PC-9 (cell line): ENCODE measurements around the gene ARHGEF37. TPM values are rescaled to one million over a fixed set of nuclear protein-coding genes. Genes with fewer than 3 reads are reported as not detected.

Experiments used
- BruUV-seq: library from RNA; stranded (reverse); fragments of 400-500 nt; replicated peaks from 2 replicates; lab custom pipeline; 2021; lab: Mats Ljungman, UMichigan
- CTCF ChIA-PET: fragments of 300-600 bp; sonication (Branson Sonifier 250); formaldehyde crosslinking; loops from one replicate; lab custom pipeline; 2022; ENCODE audit warnings: antibody characterized with exemption; lab: Charles Lee
- POLR2A ChIA-PET: fragments of 300-600 bp; sonication (Branson Sonifier 250); formaldehyde crosslinking; loops from one replicate; lab custom pipeline; 2022; ENCODE audit warnings: antibody characterized with exemption; ENCODE audit not compliant: unreplicated experiment; lab: Charles Lee
- DNase-seq, 2 experiments: peaks; one replicate each; pipeline versions ENCODE4 v3.0.0 to v3.0.0-alpha.2; 2015 to 2022; ENCODE audit warnings: mixed read lengths in 1 of 2
- H2AFZ ChIP-seq: fragments of 200-600 bp; sonication (generic); 2 replicates; pipeline ENCODE4 v1.8.1; 2017; ENCODE audit warnings: antibody characterized with exemption
- H3F3A ChIP-seq: fragments of 200-600 bp; sonication (generic); 2 replicates; pipeline ENCODE4 v1.8.1; 2017; ENCODE audit warnings: antibody characterized with exemption, mild to moderate bottlenecking, low read depth; ENCODE audit not compliant: insufficient read depth
- H3K27ac ChIP-seq: fragments of 200-600 bp; sonication (generic); 2 replicates; pipeline ENCODE4 v1.6.1; 2016; ENCODE audit warnings: mixed run types
- H3K27me3 ChIP-seq: fragments of 200-600 bp; sonication (generic); 2 replicates; pipeline ENCODE4 v1.6.1; 2016; ENCODE audit warnings: low read depth, mixed run types; ENCODE audit not compliant: insufficient read depth
- H3K36me3 ChIP-seq: fragments of 200-600 bp; sonication (generic); 2 replicates; pipeline ENCODE4 v1.6.1; 2016; ENCODE audit warnings: low read depth, mixed run types
- H3K4me1 ChIP-seq: fragments of 200-600 bp; sonication (generic); replicated peaks from 2 replicates; pipeline ENCODE4 v1.6.1; 2016; ENCODE audit warnings: mixed run types; ENCODE audit not compliant: insufficient read depth
- H3K4me2 ChIP-seq: fragments of 200-600 bp; sonication (generic); 2 replicates; pipeline ENCODE4 v1.6.1; 2017; ENCODE audit warnings: mixed run types
- H3K4me3 ChIP-seq: fragments of 200-600 bp; sonication (generic); 2 replicates; pipeline ENCODE4 v1.6.1; 2016; ENCODE audit warnings: mixed run types
- H3K79me2 ChIP-seq: fragments of 200-600 bp; sonication (generic); 2 replicates; pipeline ENCODE4 v1.6.1; 2017; ENCODE audit warnings: low read depth, mixed run types
- H3K9me2 ChIP-seq: fragments of 200-600 bp; sonication (generic); 2 replicates; pipeline ENCODE4 v1.8.1; 2017; ENCODE audit warnings: mild to moderate bottlenecking; ENCODE audit not compliant: insufficient read depth
- H3K9me3 ChIP-seq: fragments of 200-600 bp; sonication (generic); 2 replicates; pipeline ENCODE4 v1.8.1; 2016; ENCODE audit warnings: low read depth; ENCODE audit not compliant: insufficient read depth
- H4K20me1 ChIP-seq: fragments of 200-600 bp; sonication (generic); 2 replicates; pipeline ENCODE4 v1.8.1; 2017; ENCODE audit not compliant: insufficient read depth
- EZH2 ChIP-seq: fragments of 200-600 bp; sonication (generic); IDR thresholded peaks from 2 replicates; pipeline ENCODE4 v1.8.0; 2017; ENCODE audit warnings: antibody characterized with exemption, low read depth
- intact Hi-C: fragments of 100-400 bp; cut with micrococcal nuclease; formaldehyde crosslinking; loops from one replicate; pipeline ENCODE4 v1.10.0; 2022; ENCODE audit not compliant: unreplicated experiment
- total RNA-seq: library from RNA; stranded (reverse); gene quantifications from 2 replicates; pipeline ENCODE4 v1.2.3, GENCODE V29; 2021
- TF ChIP-seq, protein P1 (sequence below): fragments of 200-600 bp; sonication (generic); conservative IDR thresholded peaks from 2 replicates; pipeline ENCODE4 v1.6.1; 2017; ENCODE audit warnings: mixed run types, antibody characterized with exemption, mild to moderate bottlenecking, moderate library complexity

The ARHGEF37 gene
- total RNA-seq, 1 experiment from 2014 or later: 5.5 TPM

DNA sequence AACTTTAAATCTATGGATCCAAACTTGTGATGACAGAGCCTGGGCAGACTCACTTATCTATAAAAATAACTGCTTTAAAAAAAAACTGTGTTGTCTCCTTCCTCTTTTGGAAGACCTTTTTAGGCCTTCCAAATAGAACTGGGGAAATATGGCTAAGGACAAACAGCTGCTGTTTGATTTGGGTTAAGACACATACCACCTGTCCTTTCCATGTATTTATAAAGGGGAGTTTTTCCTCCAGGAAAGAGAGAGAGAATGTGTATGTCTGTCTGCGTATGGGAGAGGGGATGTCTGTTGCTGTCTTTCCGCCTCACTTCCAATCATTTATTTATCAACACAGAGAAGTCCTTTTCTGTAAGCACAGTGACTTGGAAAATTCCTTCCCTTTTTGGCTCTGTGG is 2.8 kb downstream of the ARHGEF37 start:
- Histone ChIP-seq H3K79me2 (no peaks in the 10 kb centered on the region), H3K27ac (no peak overlapping the region), H3K4me2 (no peak overlapping the region), H3K4me1 (peaks cover 32% of the 10 kb centered on the region), H3K4me3 (no peak overlapping the region), H3K9me2 (no peaks in the 10 kb centered on the region), H3K36me3 (no peaks in the 10 kb centered on the region), H3F3A (peaks cover 23% of the 10 kb centered on the region), H2AFZ (no peak overlapping the region), H4K20me1 (no peaks in the 10 kb centered on the region), H3K27me3 (no peaks in the 10 kb centered on the region), H3K9me3 (peaks cover 6% of the 10 kb centered on the region; the same call in 1 of the 2 replicates)
- DNase-seq: no peak
- CTCF ChIA-PET: no interaction called here
- TF ChIP-seq, protein P1, sequence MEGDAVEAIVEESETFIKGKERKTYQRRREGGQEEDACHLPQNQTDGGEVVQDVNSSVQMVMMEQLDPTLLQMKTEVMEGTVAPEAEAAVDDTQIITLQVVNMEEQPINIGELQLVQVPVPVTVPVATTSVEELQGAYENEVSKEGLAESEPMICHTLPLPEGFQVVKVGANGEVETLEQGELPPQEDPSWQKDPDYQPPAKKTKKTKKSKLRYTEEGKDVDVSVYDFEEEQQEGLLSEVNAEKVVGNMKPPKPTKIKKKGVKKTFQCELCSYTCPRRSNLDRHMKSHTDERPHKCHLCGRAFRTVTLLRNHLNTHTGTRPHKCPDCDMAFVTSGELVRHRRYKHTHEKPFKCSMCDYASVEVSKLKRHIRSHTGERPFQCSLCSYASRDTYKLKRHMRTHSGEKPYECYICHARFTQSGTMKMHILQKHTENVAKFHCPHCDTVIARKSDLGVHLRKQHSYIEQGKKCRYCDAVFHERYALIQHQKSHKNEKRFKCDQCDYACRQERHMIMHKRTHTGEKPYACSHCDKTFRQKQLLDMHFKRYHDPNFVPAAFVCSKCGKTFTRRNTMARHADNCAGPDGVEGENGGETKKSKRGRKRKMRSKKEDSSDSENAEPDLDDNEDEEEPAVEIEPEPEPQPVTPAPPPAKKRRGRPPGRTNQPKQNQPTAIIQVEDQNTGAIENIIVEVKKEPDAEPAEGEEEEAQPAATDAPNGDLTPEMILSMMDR: no peak
- no peak for TF ChIP-seq EZH2
- intact Hi-C loops: no loop called here
- POLR2A ChIA-PET: no interaction called here
- no TSS peak for BruUV-seq

DNA sequence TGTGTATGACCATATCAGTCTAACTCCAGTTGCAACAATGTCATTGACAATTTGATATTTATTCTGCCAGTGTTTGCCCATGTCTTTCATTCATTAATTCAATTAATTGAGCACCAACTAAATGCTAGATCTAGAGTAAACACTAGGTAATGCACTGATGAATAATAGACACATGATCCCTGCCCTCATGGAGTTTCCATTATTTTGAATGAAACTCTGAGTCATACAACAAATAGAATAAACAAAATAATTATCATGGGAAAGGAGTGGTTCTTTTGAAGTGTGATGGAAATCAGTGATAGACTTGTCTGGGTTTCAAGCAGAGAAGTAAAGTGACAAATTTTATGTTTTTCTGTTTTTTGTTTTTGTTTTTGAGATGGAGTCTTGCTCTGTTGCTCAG is 4.6 kb downstream of the ARHGEF37 start:
- Histone ChIP-seq H3F3A (peaks cover 22% of the 10 kb centered on the region), H3K9me3 (peaks cover 6% of the 10 kb centered on the region; the same call in 1 of the 2 replicates), H3K4me2 (no peak overlapping the region), H3K4me1 (peaks cover 27% of the 10 kb centered on the region), H3K9me2 (no peaks in the 10 kb centered on the region), H3K27ac (no peak overlapping the region), H3K4me3 (no peak overlapping the region), H3K79me2 (no peaks in the 10 kb centered on the region), H2AFZ (no peak overlapping the region), H3K36me3 (no peaks in the 10 kb centered on the region), H4K20me1 (no peaks in the 10 kb centered on the region), H3K27me3 (no peaks in the 10 kb centered on the region)
- CTCF ChIA-PET: no interaction called here
- POLR2A ChIA-PET: no interaction called here
- BruUV-seq: no TSS peak
- DNase-seq: no peak
- intact Hi-C loops: no loop called here
- no peak for TF ChIP-seq EZH2
- TF ChIP-seq, protein P1: no peak

DNA sequence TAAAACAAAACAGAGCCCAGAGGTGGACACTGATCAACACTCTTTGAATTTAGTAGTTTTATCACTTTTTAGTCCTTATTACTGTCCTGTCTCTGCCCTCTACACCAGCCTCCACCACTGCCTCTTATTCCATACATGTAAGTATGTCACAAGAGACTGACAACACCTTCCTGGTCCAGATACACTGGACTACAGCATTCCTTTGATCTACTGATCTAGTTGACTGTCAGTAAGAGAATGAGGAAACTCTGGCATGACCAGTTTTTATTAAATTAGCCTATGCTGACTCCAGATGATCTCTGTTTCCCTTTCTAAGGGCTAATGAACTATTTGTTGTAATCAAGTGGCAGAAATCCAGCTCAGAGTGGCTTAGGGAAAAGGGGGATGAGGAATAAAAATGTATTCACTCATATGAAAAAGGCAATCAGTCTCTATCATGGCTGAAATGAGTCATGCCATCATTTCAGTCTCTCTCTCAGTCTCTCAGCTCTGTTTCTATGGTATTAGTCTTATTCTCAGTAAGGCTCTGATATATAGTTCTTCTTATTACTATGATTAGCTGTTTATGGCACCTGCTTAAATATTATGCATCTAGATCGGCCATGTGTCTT is 5.5 kb downstream of the ARHGEF37 start:
- peak overlapping the region; percentile 37 for H3K4me2 ChIP-seq
- CTCF ChIA-PET: interaction anchor here (0.6 to 0.7 kb wide), 3 partner anchors 18 to 36 kb away, joined by 3 to 4 read pairs (median 3); no protein-coding TSS in a partner anchor
- peak overlapping the region; percentile 47 for H3K27ac ChIP-seq

More for the DNA sequence above, 5.5 kb downstream of the ARHGEF37 start:
- Histone ChIP-seq H3K36me3 (no peaks in the 10 kb centered on the region), H2AFZ (no peak overlapping the region), H3K4me1 (peaks cover 24% of the 10 kb centered on the region), H3F3A (peaks cover 20% of the 10 kb centered on the region), H3K4me3 (no peak overlapping the region), H4K20me1 (no peaks in the 10 kb centered on the region), H3K27me3 (no peaks in the 10 kb centered on the region), H3K9me3 (peaks cover 6% of the 10 kb centered on the region; the same call in 1 of the 2 replicates), H3K9me2 (no peaks in the 10 kb centered on the region), H3K79me2 (no peaks in the 10 kb centered on the region)
- no TSS peak for BruUV-seq
- DNase-seq: peak in 1 of 2 experiments; percentile 83
- TF ChIP-seq, protein P1: no peak
- TF ChIP-seq EZH2: no peak
- intact Hi-C loops: no loop called here
- POLR2A ChIA-PET: no interaction called here
